GM12878 (cell line): ENCODE data around the gene NFYC. TPM values are rescaled to one million over a fixed set of nuclear protein-coding genes. Genes with fewer than 3 reads are reported as not detected.

Experiments used
- ATAC-seq: fragments of 200-7000 bp; cut with Tn5 transposase; 3 replicates; pipeline ENCODE4 v1.9.1; 2020; ENCODE audit warnings: mild to moderate bottlenecking, moderate library complexity
- BruUV-seq: library from RNA; stranded (reverse); fragments of 400-500 nt; replicated peaks from 2 replicates; lab custom pipeline; 2021; lab: Mats Ljungman, UMichigan
- CTCF ChIA-PET: fragments of 300-600 bp; sonication (Branson Sonifier 250); formaldehyde crosslinking; extraction: SDS; loops from one replicate; lab custom pipeline; 2021; ENCODE audit warnings: inconsistent platforms; lab: Yijun Ruan, JAX
- POLR2A ChIA-PET: fragments of 350-600 bp; formaldehyde crosslinking; extraction: SDS; loops from one replicate; lab custom pipeline; 2021; ENCODE audit warnings: inconsistent platforms; lab: Charles Lee
- RAD21 ChIA-PET: fragments of 300-600 bp; sonication (Branson Sonifier 250); formaldehyde crosslinking; loops from one replicate; lab custom pipeline; 2023; ENCODE audit warnings: antibody characterized with exemption; ENCODE audit not compliant: unreplicated experiment; lab: Charles Lee
- SMC1A ChIA-PET: fragments of 300-600 bp; sonication (Branson Sonifier 250); formaldehyde crosslinking; loops from one replicate; lab custom pipeline; 2023; ENCODE audit not compliant: unreplicated experiment, uncharacterized antibody; lab: Charles Lee
- DNase-seq: peaks from one replicate; pipeline ENCODE4 v3.0.0-alpha.2; 2011; ENCODE audit warnings: low read depth, low spot score
- FAIRE-seq: peaks from 3 replicates; lab custom pipeline; 2011; peaks lifted over from hg19 to GRCh38; lab: Jason Lieb, UNC
- H2AFZ ChIP-seq: 2 replicates; pipeline ENCODE4 v1.6.0; 2011; ENCODE audit warnings: low read depth, low read length, control low read depth; ENCODE audit not compliant: control insufficient read depth
- H3K27ac ChIP-seq: 2 replicates; pipeline ENCODE4 v1.5.1; 2011; ENCODE audit warnings: control low read depth; ENCODE audit not compliant: control insufficient read depth, insufficient read depth
- H3K27me3 ChIP-seq, 2 experiments: replicated peaks in 1 of 2; 2 replicates each; pipeline versions ENCODE4 v1.6.0 to v1.6.1; 2011; ENCODE audit warnings: low read length in 1 of 2; ENCODE audit not compliant: control insufficient read depth in 2 of 2, insufficient read depth in 2 of 2
- H3K36me3 ChIP-seq, 2 experiments: 2 replicates each; pipeline ENCODE4 v1.5.1; 2011; ENCODE audit warnings: low read length in 1 of 2; ENCODE audit not compliant: control insufficient read depth in 2 of 2, insufficient read depth in 2 of 2
- H3K4me1 ChIP-seq: 2 replicates; pipeline ENCODE4 v1.6.1; 2011; ENCODE audit warnings: mild to moderate bottlenecking, low read length, moderate library complexity, mixed read lengths; ENCODE audit not compliant: control insufficient read depth, insufficient read depth
- H3K4me2 ChIP-seq: 2 replicates; pipeline ENCODE4 v1.6.0; 2011; ENCODE audit warnings: control low read depth; ENCODE audit not compliant: control insufficient read depth, insufficient read depth
- H3K4me3 ChIP-seq: fragments of 200-600 bp; sonication (generic); 2 replicates; pipeline ENCODE4 v1.5.1; 2016
- H3K79me2 ChIP-seq: 2 replicates; pipeline ENCODE4 v1.6.0; 2011; ENCODE audit warnings: low read length; ENCODE audit not compliant: control insufficient read depth, insufficient read depth
- H3K9ac ChIP-seq: 2 replicates; pipeline ENCODE4 v1.8.0; 2011; ENCODE audit warnings: low read length, control low read depth, mixed read lengths; ENCODE audit not compliant: control insufficient read depth, insufficient read depth
- H3K9me3 ChIP-seq: replicated peaks from 3 replicates; pipeline ENCODE4 v1.5.1; 2011; ENCODE audit warnings: mild to moderate bottlenecking, low read length; ENCODE audit not compliant: control insufficient read depth, insufficient read depth
- H4K20me1 ChIP-seq: 2 replicates; pipeline ENCODE4 v1.6.0; 2011; ENCODE audit not compliant: control insufficient read depth, insufficient read depth
- EGR1 ChIP-seq, 2 experiments: IDR thresholded peaks; 1 replicate in 1 of 2; 2 replicates in 1 of 2; pipeline ENCODE4 v1.6.1; 2011 to 2012; ENCODE audit warnings: low read depth in 2 of 2, low read length in 2 of 2, borderline replicate concordance in 1 of 2, mild to moderate bottlenecking in 1 of 2, moderate library complexity in 1 of 2
- ESRRA ChIP-seq: IDR thresholded peaks from 2 replicates; pipeline ENCODE4 v1.6.1; 2012; ENCODE audit warnings: mild to moderate bottlenecking, low read length, improper control_type of control experiment
- IRF5 ChIP-seq: fragments of 450-650 bp; IDR thresholded peaks from 2 replicates; pipeline ENCODE4 v1.6.1; 2017; ENCODE audit warnings: borderline replicate concordance
- NFXL1 ChIP-seq: fragments of 450-650 bp; IDR thresholded peaks from 2 replicates; pipeline ENCODE4 v1.6.1; 2017; ENCODE audit warnings: antibody characterized with exemption, mild to moderate bottlenecking, borderline replicate concordance
- NFYB ChIP-seq: IDR thresholded peaks from 2 replicates; pipeline ENCODE4 v1.6.1; 2011; ENCODE audit warnings: low read depth, mild to moderate bottlenecking, low read length, improper control_type of control experiment, moderate library complexity; ENCODE audit not compliant: insufficient read depth
- POLR2AphosphoS5 ChIP-seq: IDR thresholded peaks from 2 replicates; pipeline ENCODE4 v1.6.1; 2011; ENCODE audit warnings: mild to moderate bottlenecking, low read length, inconsistent platforms
- RELB ChIP-seq: fragments of 450-650 bp; IDR thresholded peaks from 2 replicates; pipeline ENCODE4 v1.6.1; 2017; ENCODE audit warnings: low read depth, mild to moderate bottlenecking, moderate library complexity
- SKIL ChIP-seq: fragments of 450-650 bp; IDR thresholded peaks from 2 replicates; pipeline ENCODE4 v1.6.1; 2017; ENCODE audit warnings: mild to moderate bottlenecking, low read depth, inconsistent platforms; ENCODE audit not compliant: poor library complexity, severe bottlenecking
- WGBS: methylation state at CpG from one replicate; pipeline ENCODE4 v1.1.6; 2016; ENCODE audit warnings: low lambda C conversion rate; ENCODE audit not compliant: insufficient replicate concordance, insufficient coverage; ENCODE audit errors: missing lambda C conversion rate; 5-methylcytosine and 5-hydroxymethylcytosine counted together
- in situ Hi-C: fragments of 300-500 bp; cut with MboI; formaldehyde crosslinking; loops from 9 replicates; pipeline ENCODE4 v1.14.3; 2018; ENCODE audit warnings: mixed read lengths
- intact Hi-C: fragments of 100-400 bp; cut with micrococcal nuclease; formaldehyde crosslinking; loops from one replicate; pipeline ENCODE4 v1.14.2; 2022; ENCODE audit not compliant: unreplicated experiment
- polyA plus RNA-seq, 11 experiments: library from polyadenylated mRNA; depleted of rRNA in 4 of 11; unstranded in 6 of 11; stranded (reverse) in 5 of 11; fragments of >200 nt; fragmentation: Nextera tagmentation in 4 of 11; fragmentation: Illumina TruSeq in 1 of 11; extraction: Ambion mirVana in 4 of 11; extraction: Trizol in 1 of 11; gene quantifications; 1 replicate in 1 of 11; 2 replicates in 10 of 11; pipeline versions ENCODE4 v1.2.1 to v1.2.3, GENCODE V29; 2011 to 2016; ENCODE audit warnings: inconsistent platforms in 2 of 11, missing spikeins in 2 of 11, low read depth in 1 of 11
- total RNA-seq, 4 experiments: library from RNA; depleted of rRNA in 3 of 4; stranded (reverse); fragments of >200 nt in 3 of 4; fragmentation: Illumina TruSeq in 1 of 4; extraction: Trizol in 1 of 4; gene quantifications; 2 replicates each; pipeline versions ENCODE4 v1.2.1 to v1.2.3, GENCODE V29; 2013 to 2021

NFYC gene
- total and polyA plus RNA-seq, 10 of the 15 experiments (the other 5 are each of a cell fraction or from before 2014, with no cell fraction given): 4.3 to 84.2 (median 58.3) TPM

- TF ChIP-seq SKIL: no peak
Observed at GRCh38 chr1:40712997-40713396, 21.5 kb downstream of the NFYC start (continued).

- no peak for TF ChIP-seq ESRRA
- TF ChIP-seq RELB: no peak
- TF ChIP-seq NFYB: no peak
- TF ChIP-seq POLR2AphosphoS5: no peak
- no peak for TF ChIP-seq SKIL
- TF ChIP-seq EGR1 (IDR thresholded peaks at IDR 0.05; ENCODE audit: borderline replicate concordance in 1 of 2, low read depth in 2 of 2, low read length in 2 of 2): no peak
- no peak for TF ChIP-seq IRF5
- TF ChIP-seq NFXL1: no peak
- Histone ChIP-seq H3K9me3 (no peaks in the 10 kb centered on the region), H3K4me1 (peaks cover 14% of the 10 kb centered on the region), H2AFZ (no peak overlapping the region), H3K9ac (no peak overlapping the region), H3K79me2 (peaks cover 90% of the 10 kb centered on the region), H4K20me1 (no peaks in the 10 kb centered on the region), H3K4me2 (no peak overlapping the region), H3K27ac (no peak overlapping the region), H3K27me3 (no peaks in the 10 kb centered on the region), H3K36me3 (peaks cover 0 to 10% of the 10 kb centered on the region in 2 experiments; a peak in 3 of 4 replicates), H3K4me3 (no peak overlapping the region)
- FAIRE-seq: no peak
- no TSS peak for BruUV-seq
- WGBS: 63% methylated on average over 4 of the region's 4 CpGs
- in situ Hi-C loops (no loop called here), intact Hi-C loops (no loop called here)
- CTCF ChIA-PET: interaction anchor here (0.7 to 1.3 kb wide), 2 partner anchors 27 to 39 kb away, joined by 3 to 4 read pairs; no protein-coding TSS in a partner anchor
- DNase-seq: no peak
- SMC1A ChIA-PET: interaction anchor here (1.0 to 5.5 kb wide), 4 partner anchors 10 to 59 kb away, joined by 3 to 26 read pairs (median 7); partner anchors contain the start of gene NFYC
- POLR2A ChIA-PET: interaction anchor here (0.7 to 1.6 kb wide), 3 partner anchors 16 to 40 kb away, joined by 3 to 4 read pairs (median 4); partner anchors contain the start of gene NFYC
- ATAC-seq: no peak
- RAD21 ChIA-PET: interaction anchor here (1.1 to 4.1 kb wide), 3 partner anchors 15 to 49 kb away, joined by 3 to 11 read pairs (median 6); no protein-coding TSS in a partner anchor
Observed at GRCh38 chr1:40715491-40716059, 24.1 kb downstream of the NFYC start.
